WI38 (cell line): ENCODE measurements around the gene USH2A.

Source experiments
- H3K4me3 ChIP-seq: 2 replicates; pipeline ENCODE4 v1.5.1; 2011; ENCODE audit warnings: low read depth, mild to moderate bottlenecking, control low read depth, low read length
- TF ChIP-seq, protein P1 (sequence below): IDR thresholded peaks from 2 replicates; pipeline ENCODE4 v1.5.1; 2012; ENCODE audit warnings: low read depth, mild to moderate bottlenecking, control low read depth, low read length

Gene USH2A

DNA sequence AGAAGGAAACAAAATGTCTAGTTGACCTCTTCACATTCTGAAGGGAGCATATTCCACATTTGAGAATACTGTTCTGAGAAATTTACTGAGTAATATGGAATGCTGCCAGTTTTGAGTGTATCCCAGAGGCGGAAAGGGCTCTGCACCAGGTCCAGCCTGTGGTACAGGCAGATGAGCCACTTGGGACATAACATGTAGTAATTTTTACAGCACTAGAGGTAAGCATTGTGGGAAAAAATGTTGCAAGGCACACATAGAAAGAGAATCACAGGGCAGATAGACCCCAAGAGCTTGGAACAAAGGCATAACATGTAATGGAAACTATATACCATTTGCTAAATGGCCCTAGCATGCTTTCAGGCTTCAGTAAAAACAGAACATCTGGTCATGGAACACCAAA is 228.5 kb downstream of the USH2A start:
- TF ChIP-seq, protein P1, sequence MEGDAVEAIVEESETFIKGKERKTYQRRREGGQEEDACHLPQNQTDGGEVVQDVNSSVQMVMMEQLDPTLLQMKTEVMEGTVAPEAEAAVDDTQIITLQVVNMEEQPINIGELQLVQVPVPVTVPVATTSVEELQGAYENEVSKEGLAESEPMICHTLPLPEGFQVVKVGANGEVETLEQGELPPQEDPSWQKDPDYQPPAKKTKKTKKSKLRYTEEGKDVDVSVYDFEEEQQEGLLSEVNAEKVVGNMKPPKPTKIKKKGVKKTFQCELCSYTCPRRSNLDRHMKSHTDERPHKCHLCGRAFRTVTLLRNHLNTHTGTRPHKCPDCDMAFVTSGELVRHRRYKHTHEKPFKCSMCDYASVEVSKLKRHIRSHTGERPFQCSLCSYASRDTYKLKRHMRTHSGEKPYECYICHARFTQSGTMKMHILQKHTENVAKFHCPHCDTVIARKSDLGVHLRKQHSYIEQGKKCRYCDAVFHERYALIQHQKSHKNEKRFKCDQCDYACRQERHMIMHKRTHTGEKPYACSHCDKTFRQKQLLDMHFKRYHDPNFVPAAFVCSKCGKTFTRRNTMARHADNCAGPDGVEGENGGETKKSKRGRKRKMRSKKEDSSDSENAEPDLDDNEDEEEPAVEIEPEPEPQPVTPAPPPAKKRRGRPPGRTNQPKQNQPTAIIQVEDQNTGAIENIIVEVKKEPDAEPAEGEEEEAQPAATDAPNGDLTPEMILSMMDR, result no peak
- H3K4me3 ChIP-seq, result no peak overlapping the region

DNA sequence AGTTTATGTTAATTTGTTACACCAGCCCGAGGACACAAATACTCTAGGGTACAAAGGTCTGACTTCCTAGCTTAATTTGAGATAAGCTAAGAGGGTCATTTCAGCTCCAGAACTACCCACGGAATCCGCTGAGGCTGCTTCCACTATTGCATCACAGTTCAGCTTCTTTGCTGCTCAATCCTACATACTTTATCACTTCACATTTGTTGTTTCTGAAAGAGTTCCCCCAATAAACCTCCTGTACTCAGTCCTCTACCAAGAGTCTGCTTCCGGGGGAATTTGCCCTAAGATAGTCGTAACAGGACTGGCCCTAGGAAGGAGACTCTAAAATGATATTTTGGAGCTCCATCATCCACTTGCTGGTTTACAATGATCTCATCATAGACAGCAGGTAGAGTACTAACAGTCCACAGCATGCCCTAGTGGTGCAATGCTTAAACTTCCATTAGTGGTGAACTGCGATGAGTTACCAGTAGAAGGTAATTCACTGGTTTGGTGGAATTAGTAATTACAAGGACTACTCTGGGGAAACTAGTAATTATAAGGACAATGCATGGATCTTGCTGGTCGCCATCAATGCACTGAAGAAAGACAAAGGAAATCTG is 229.3 kb downstream of the USH2A start:
- TF ChIP-seq, protein P1, result no peak
- no peak overlapping the region for H3K4me3 ChIP-seq

DNA sequence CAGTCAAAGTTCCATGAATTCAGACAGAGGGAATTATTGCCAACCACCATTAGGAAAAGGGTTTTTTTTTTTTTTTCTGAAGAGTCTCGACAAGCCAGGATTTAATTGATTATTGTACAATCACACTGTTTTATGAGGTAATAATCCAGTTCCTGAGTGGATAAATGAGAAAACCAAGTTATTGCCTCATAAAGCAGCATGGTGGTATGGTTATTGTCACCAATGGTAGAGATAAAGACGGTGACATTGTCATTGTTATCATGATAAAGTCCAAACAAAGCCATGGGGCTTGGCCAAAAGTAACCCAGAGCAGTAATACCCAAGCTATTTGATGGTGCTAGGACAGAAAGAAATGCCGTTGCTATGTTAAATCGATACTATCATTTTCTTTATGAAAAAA is 232.8 kb downstream of the USH2A start:
- TF ChIP-seq, protein P1, result no peak
- no peak overlapping the region for H3K4me3 ChIP-seq

DNA sequence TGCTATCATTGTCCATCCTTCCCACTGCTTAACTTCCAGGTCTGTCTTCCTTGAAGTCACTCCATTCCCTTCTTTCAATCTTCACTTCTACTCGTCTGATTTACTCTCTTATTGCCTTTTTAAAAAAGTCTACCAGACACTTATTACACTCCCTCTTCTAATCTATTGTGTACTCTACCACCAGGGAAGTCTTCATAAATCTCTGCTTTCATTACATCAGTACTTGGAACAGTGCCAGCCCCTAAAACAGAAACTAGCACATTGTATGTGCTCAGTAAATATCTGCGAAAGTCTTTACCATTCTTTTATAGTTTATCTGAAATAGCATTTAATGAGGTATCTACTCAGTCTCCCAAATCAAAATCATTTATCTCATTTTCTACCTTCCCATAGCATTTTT is 236.4 kb downstream of the USH2A start:
- H3K4me3 ChIP-seq, result no peak overlapping the region
- TF ChIP-seq, protein P1, result no peak

DNA sequence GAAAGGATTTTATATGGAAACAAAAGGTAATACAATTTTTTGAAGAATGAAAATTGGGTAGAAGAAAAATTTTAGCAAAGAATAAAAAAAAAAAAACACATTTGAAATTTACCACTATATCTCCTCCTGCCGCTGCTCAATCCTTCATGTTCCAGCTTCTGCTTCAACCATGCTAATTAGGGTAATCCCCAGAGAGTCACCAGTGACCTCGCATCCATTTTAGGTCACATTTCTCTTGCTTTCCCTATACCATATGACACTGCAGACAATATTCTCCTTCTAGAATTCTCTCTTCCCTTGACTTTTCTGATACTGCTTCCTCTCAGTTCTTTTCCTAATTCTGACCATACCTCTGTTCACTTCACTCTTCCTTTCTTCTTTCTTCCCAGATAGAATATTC is 237.1 kb downstream of the USH2A start:
- TF ChIP-seq, protein P1, result no peak

DNA sequence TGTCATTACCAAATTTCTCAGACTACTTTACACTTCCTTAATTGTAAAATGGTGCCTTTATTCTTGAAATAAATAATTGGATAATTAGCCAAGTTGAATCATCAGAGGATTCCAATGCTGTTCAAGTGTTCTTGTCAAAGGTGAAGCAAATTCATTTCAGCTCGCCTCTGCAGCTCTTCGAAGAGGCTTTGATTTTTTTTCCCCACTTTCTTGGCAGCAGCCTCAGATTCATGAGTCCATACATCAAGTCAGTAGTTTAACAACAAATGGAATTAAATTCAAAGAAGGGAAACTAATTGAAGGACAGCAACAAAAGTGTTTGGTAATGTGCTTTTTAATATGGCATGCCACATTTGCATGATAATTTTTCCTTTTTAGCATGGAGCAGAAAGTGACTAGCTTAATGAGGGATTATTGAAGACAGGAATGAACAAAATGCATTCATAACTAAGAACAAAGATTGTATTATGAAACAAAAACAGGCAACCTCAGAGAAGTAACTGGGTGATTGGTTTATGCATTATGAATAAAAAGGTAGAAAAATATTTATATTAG is 239.0 kb downstream of the USH2A start:
- TF ChIP-seq, protein P1, result no peak
- no peak overlapping the region for H3K4me3 ChIP-seq

More for the DNA sequence above, 237.1 kb downstream of the USH2A start:
- no peak overlapping the region for H3K4me3 ChIP-seq

DNA sequence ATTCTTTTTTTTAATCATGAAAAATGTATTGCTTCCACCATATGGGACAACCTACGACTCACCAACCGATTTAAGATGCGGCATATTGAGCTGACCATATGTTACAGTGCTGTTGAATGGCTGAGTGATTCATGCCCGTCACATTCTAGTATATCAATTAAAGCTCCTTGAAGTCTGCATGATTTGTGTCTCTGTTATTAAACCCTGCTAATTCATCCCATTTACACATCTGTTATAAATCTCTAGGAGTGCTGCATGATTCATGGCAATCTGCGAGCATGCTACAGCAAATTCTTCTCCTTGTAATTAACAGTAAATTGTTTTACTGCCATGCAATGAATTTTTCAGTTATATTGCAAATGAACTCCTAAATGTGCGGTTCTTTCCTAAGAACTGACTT is 239.8 kb downstream of the USH2A start:
- no peak overlapping the region for H3K4me3 ChIP-seq

More for the DNA sequence above, 239.8 kb downstream of the USH2A start:
- TF ChIP-seq, protein P1, result no peak
